Glutamatergic neuron (in vitro differentiated cells): ENCODE data around the gene ABHD2. TPM values are rescaled to one million over a fixed set of nuclear protein-coding genes. Genes with fewer than 3 reads are reported as not detected.
"Not testable (repeated sequence)": the region's sequence is repeated elsewhere in the genome, so short reads cannot be mapped to it uniquely, and the experiment has no call there.

Experiments
- DNase-seq: peaks from one replicate; pipeline ENCODE4 v3.0.0; 2022
- H3K27ac Mint-ChIP-seq: one replicate; pipeline ENCODE4 v1.8.0; 2020; ENCODE audit warnings: mild to moderate bottlenecking, mixed read lengths, inconsistent platforms; ENCODE audit not compliant: unreplicated experiment
- H3K27me3 Mint-ChIP-seq: one replicate; pipeline ENCODE4 v1.8.0; 2020; ENCODE audit warnings: mild to moderate bottlenecking, moderate library complexity, mixed read lengths, inconsistent platforms; ENCODE audit not compliant: unreplicated experiment
- H3K36me3 Mint-ChIP-seq: one replicate; pipeline ENCODE4 v1.8.0; 2020; ENCODE audit warnings: mild to moderate bottlenecking, mixed read lengths, inconsistent platforms; ENCODE audit not compliant: unreplicated experiment
- H3K4me1 Mint-ChIP-seq: one replicate; pipeline ENCODE4 v1.8.0; 2020; ENCODE audit warnings: mild to moderate bottlenecking, low read depth, mixed read lengths, inconsistent platforms; ENCODE audit not compliant: unreplicated experiment
- H3K4me3 Mint-ChIP-seq: one replicate; pipeline ENCODE4 v1.8.0; 2020; ENCODE audit warnings: mild to moderate bottlenecking, mixed read lengths, inconsistent platforms; ENCODE audit not compliant: unreplicated experiment
- H3K9me3 Mint-ChIP-seq: one replicate; pipeline ENCODE4 v1.8.0; 2020; ENCODE audit warnings: mild to moderate bottlenecking, moderate library complexity, mixed read lengths, inconsistent platforms; ENCODE audit not compliant: unreplicated experiment
- CTCF ChIP-seq: fragments of 200-600 bp; sonication (generic); IDR thresholded peaks from one replicate; pipeline ENCODE4 v1.5.0; 2021; ENCODE audit not compliant: partially characterized antibody, unreplicated experiment
- total RNA-seq: library from RNA; stranded (reverse); fragmentation: NEBNext Ultra II Directional; extraction: Animal tissue kit (Norgen Biotek cat#: 25700); gene quantifications from one replicate; pipeline ENCODE4 v1.2.1, GENCODE V29; 2021; ENCODE audit not compliant: unreplicated experiment

Gene ABHD2
- total RNA-seq, 1 donor from 2014 or later, result 101 TPM

GRCh38 chr15:89230277-89230676 lies 142.0 kb downstream of the ABHD2 start:
- DNase-seq, result no peak
- Mint-ChIP-seq H3K27me3 (peaks cover 3% of the 10 kb centered on the region), H3K36me3 (no peaks in the 10 kb centered on the region), H3K4me3 (no peak overlapping the region), H3K4me1 (no peaks in the 10 kb centered on the region), H3K9me3 (peaks cover 1% of the 10 kb centered on the region), H3K27ac (no peak overlapping the region)
- TF ChIP-seq CTCF, result no peak

GRCh38 chr15:89231832-89232231 lies 143.6 kb downstream of the ABHD2 start:
- no peak for DNase-seq
- H3K9me3 Mint-ChIP-seq, result peaks cover 1% of the 10 kb centered on the region
- peaks cover 3% of the 10 kb centered on the region for H3K27me3 Mint-ChIP-seq
- no peaks in the 10 kb centered on the region for H3K4me1 Mint-ChIP-seq
- H3K4me3 Mint-ChIP-seq, result no peak overlapping the region
- no peaks in the 10 kb centered on the region for H3K36me3 Mint-ChIP-seq
- H3K27ac Mint-ChIP-seq, result no peak overlapping the region
- TF ChIP-seq CTCF, result no peak

- H3K36me3 Mint-ChIP-seq, DNase-seq, H3K4me1 Mint-ChIP-seq, H3K4me3 Mint-ChIP-seq, H3K9me3 Mint-ChIP-seq, H3K27me3 Mint-ChIP-seq, H3K27ac Mint-ChIP-seq: not testable (repeated sequence)
Measured at GRCh38 chr15:89239883-89240810, 151.9 kb downstream of the ABHD2 start.

- H3K36me3 Mint-ChIP-seq, result peaks cover 4% of the 10 kb centered on the region
- peaks cover 7% of the 10 kb centered on the region for H3K4me1 Mint-ChIP-seq
- H3K27me3 Mint-ChIP-seq, result peaks cover 6% of the 10 kb centered on the region
- no peak overlapping the region for H3K27ac Mint-ChIP-seq
- no peak for TF ChIP-seq CTCF
- DNase-seq, result no peak
- H3K9me3 Mint-ChIP-seq, result peaks cover 2% of the 10 kb centered on the region
- peak overlapping the region; percentile 96 for H3K4me3 Mint-ChIP-seq
Measured at GRCh38 chr15:89243046-89243690, 154.9 kb downstream of the ABHD2 start.

GRCh38 chr15:89243691-89244573 lies 155.7 kb downstream of the ABHD2 start, which contains the start of gene FANCI:
FANCI (plus strand) TSS chr15:89243979; CDS start chr15:89247648, 3,669 bp downstream.
- peak; percentile 98 for DNase-seq
- Mint-ChIP-seq H3K4me1 (peaks cover 7% of the 10 kb centered on the region), H3K27me3 (peaks cover 6% of the 10 kb centered on the region), H3K36me3 (peaks cover 4% of the 10 kb centered on the region), H3K4me3 (peak within 1 kb of the TSS; percentile 96), H3K9me3 (peaks cover 2% of the 10 kb centered on the region), H3K27ac (peak within 1 kb of the TSS; percentile 41)
- peak; percentile 51 for TF ChIP-seq CTCF
